ENCODE data around the gene SUN5. TPM values are rescaled to one million over a fixed set of nuclear protein-coding genes. Genes with fewer than 3 reads are reported as not detected.

SUN5 gene
- total and polyA plus RNA-seq, 7 donors: not detected

GRCh38 chr20:32968478-32969241, 35.6 kb downstream of the SUN5 start:
- no peaks in the 10 kb centered on the region for H3K36me3 ChIP-seq (ENCODE audit: insufficient read depth in 1 of 2, low read depth in 1 of 2)
- no peak overlapping the region for H3K4me3 ChIP-seq
- WGBS, 3 donors: 55 to 60% (median 56%) methylated on average over 19 of the region's 19 CpGs
- intact Hi-C loops (cut with DNase I): no loop called here
- no peak for DNase-seq
- TF ChIP-seq, protein P1, sequence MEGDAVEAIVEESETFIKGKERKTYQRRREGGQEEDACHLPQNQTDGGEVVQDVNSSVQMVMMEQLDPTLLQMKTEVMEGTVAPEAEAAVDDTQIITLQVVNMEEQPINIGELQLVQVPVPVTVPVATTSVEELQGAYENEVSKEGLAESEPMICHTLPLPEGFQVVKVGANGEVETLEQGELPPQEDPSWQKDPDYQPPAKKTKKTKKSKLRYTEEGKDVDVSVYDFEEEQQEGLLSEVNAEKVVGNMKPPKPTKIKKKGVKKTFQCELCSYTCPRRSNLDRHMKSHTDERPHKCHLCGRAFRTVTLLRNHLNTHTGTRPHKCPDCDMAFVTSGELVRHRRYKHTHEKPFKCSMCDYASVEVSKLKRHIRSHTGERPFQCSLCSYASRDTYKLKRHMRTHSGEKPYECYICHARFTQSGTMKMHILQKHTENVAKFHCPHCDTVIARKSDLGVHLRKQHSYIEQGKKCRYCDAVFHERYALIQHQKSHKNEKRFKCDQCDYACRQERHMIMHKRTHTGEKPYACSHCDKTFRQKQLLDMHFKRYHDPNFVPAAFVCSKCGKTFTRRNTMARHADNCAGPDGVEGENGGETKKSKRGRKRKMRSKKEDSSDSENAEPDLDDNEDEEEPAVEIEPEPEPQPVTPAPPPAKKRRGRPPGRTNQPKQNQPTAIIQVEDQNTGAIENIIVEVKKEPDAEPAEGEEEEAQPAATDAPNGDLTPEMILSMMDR (IDR thresholded peaks at IDR 0.05): no peak
- H3K27me3 ChIP-seq (ENCODE audit: insufficient read depth in 3 of 3, low read length in 2 of 3): peaks cover 0 to 3% (median 0%) of the 10 kb centered on the region in 3 donors
- no peaks in the 10 kb centered on the region for H3K4me1 ChIP-seq
- H3K27ac ChIP-seq: no peak overlapping the region
- no peaks in the 10 kb centered on the region for H3K9me3 ChIP-seq
- ATAC-seq: no peak

DNA sequence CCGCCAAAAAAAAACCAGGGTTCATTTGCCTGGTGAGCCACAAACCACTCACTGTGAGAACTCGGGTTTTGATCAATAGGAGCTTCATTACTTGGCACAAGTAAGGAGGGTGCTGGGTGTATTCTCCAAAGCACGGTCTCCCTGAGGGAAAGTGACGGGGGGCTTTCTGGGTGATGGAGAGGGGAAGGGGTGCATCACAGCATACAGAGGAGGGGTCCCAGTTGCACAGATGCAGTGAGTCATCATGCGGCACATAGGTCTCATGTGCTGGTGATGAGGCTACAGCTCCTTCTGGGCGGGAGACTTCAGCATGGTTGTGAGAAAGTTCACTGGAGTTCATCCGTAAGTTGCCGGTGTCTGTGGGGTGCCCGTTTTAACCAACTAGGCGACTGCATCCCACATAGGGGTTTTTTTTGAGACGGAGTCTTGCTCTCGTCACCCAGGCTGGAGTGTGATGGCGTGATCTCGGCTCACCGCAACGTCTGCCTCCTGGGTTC, 36.2 kb downstream of the SUN5 start:
- DNase-seq: no peak
- H3K36me3 ChIP-seq (ENCODE audit: insufficient read depth in 1 of 2, low read depth in 1 of 2): no peaks in the 10 kb centered on the region
- no peak overlapping the region for H3K27ac ChIP-seq
- peaks cover 0 to 6% (median 0%) of the 10 kb centered on the region in 3 donors for H3K27me3 ChIP-seq (ENCODE audit: insufficient read depth in 3 of 3, low read length in 2 of 3)
- intact Hi-C loops (cut with DNase I): no loop called here
- ATAC-seq: no peak
- TF ChIP-seq, protein P1 (IDR thresholded peaks at IDR 0.05): no peak
- no peaks in the 10 kb centered on the region for H3K9me3 ChIP-seq
- 80 to 82% (median 80%) methylated on average over 16 of the region's 16 CpGs for WGBS, 3 donors
- H3K4me3 ChIP-seq: no peak overlapping the region
- no peaks in the 10 kb centered on the region for H3K4me1 ChIP-seq

- H3K27ac ChIP-seq: no peak overlapping the region
- no peak for DNase-seq
- TF ChIP-seq, protein P1 (IDR thresholded peaks at IDR 0.05): no peak
- no peak for ATAC-seq
- H3K4me3 ChIP-seq: no peak overlapping the region
- no peaks in the 10 kb centered on the region for H3K4me1 ChIP-seq
- intact Hi-C loops (cut with DNase I): no loop called here
- peaks cover 0 to 6% (median 0%) of the 10 kb centered on the region in 3 donors for H3K27me3 ChIP-seq (ENCODE audit: insufficient read depth in 3 of 3, low read length in 2 of 3)
- H3K36me3 ChIP-seq (ENCODE audit: insufficient read depth in 1 of 2, low read depth in 1 of 2): no peaks in the 10 kb centered on the region
- no peaks in the 10 kb centered on the region for H3K9me3 ChIP-seq
- WGBS, 3 donors: 67 to 73% (median 69%) methylated on average over 16 of the region's 16 CpGs
These were observed 37.1 kb downstream of the SUN5 start for GRCh38 chr20:32966881-32967781.

DNA sequence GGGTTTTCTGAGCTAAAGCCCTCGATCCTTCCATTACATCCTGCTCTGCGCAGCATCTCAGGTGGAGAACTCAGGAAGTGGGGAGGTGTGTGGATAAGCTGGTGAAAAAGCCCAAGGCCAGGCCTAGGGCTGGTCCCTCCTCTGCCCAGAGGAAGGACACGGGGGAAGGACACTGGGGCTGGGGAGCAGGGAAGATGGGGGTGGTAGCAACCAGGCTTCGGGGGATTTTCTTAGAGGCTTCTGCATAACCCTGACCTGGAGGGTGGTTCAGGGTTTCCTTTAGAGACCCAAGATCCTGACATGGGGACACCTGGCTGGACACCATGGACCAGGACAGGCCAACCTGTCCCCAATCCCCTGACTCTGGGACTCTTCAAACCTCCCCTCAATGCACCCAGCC, 37.9 kb downstream of the SUN5 start:
- no peaks in the 10 kb centered on the region for H3K4me1 ChIP-seq
- no peaks in the 10 kb centered on the region for H3K9me3 ChIP-seq
- H3K4me3 ChIP-seq: no peak overlapping the region
- intact Hi-C loops (cut with DNase I): no loop called here
- WGBS, 3 donors: 86 to 95% (median 89%) methylated on average over 4 of the region's 4 CpGs
- ATAC-seq: no peak
- DNase-seq: no peak
- peaks cover 0 to 6% (median 0%) of the 10 kb centered on the region in 3 donors for H3K27me3 ChIP-seq (ENCODE audit: insufficient read depth in 3 of 3, low read length in 2 of 3)
- H3K27ac ChIP-seq: no peak overlapping the region
- TF ChIP-seq, protein P1 (IDR thresholded peaks at IDR 0.05): no peak
- no peaks in the 10 kb centered on the region for H3K36me3 ChIP-seq (ENCODE audit: insufficient read depth in 1 of 2, low read depth in 1 of 2)

Data from psoas muscle (tissue), 8 donors.